Gastrocnemius medialis (tissue), 4 donors: Measurements from ENCODE around the gene PPP1R13L. TPM values are rescaled to one million over a fixed set of nuclear protein-coding genes. Genes with fewer than 3 reads are reported as not detected.

ENCODE experiments used
- ATAC-seq, 2 donors: fragments of 150-250 bp; one replicate each; pipeline ENCODE4 v1.9.1; 2016
- DNase-seq, 2 donors: peaks; one replicate each; pipeline ENCODE4 v3.0.0-alpha.2; 2019
- H3K27ac ChIP-seq, 4 donors: fragments of 200-600 bp; sonication (generic); 1 replicate in 1 of 4; 2 replicates in 3 of 4; pipeline ENCODE4 v1.5.1; 2016 to 2018; ENCODE audit warnings: mild to moderate bottlenecking in 2 of 4, moderate library complexity in 1 of 4
- H3K27me3 ChIP-seq, 3 donors: fragments of 200-600 bp; sonication (generic) in 2 of 3; 1 replicate in 1 of 3; 2 replicates in 2 of 3; pipeline versions ENCODE4 v1.5.1 to v1.6.0; 2016 to 2019; ENCODE audit warnings: mild to moderate bottlenecking in 1 of 3, moderate library complexity in 1 of 3
- H3K36me3 ChIP-seq, 2 donors: fragments of 200-600 bp; sonication (generic) in 1 of 2; one replicate each; pipeline ENCODE4 v1.5.1; 2017 to 2018
- H3K4me1 ChIP-seq, 2 donors: fragments of 200-600 bp; sonication (generic) in 1 of 2; one replicate each; pipeline ENCODE4 v1.5.1; 2016 to 2017; ENCODE audit warnings: mild to moderate bottlenecking in 2 of 2
- H3K4me3 ChIP-seq, 4 donors: fragments of 200-600 bp; sonication (generic) in 3 of 4; 1 replicate in 1 of 4; 2 replicates in 3 of 4; pipeline ENCODE4 v1.5.1; 2016 to 2019; ENCODE audit warnings: mild to moderate bottlenecking in 2 of 4
- H3K9me3 ChIP-seq, 3 donors: fragments of 200-600 bp; sonication (generic) in 2 of 3; 1 replicate in 1 of 3; 2 replicates in 2 of 3; pipeline ENCODE4 v1.5.1; 2016 to 2019
- CTCF ChIP-seq, 5 experiments: fragments of 450-650 bp in 3 of 5; fragments of 200-600 bp in 2 of 5; sonication (generic) in 2 of 5; IDR thresholded peaks in 4 of 5; conservative IDR thresholded peaks in 1 of 5; 1 replicate in 4 of 5; 2 replicates in 1 of 5; pipeline ENCODE4 v1.5.1; 2016 to 2019; ENCODE audit warnings: antibody characterized with exemption in 5 of 5, mild to moderate bottlenecking in 3 of 5, moderate library complexity in 3 of 5
- POLR2A ChIP-seq, 2 donors: fragments of 450-650 bp; IDR thresholded peaks; one replicate each; pipeline ENCODE4 v1.6.1; 2017; ENCODE audit warnings: antibody characterized with exemption in 2 of 2, mild to moderate bottlenecking in 2 of 2, moderate library complexity in 2 of 2
- in situ Hi-C, 4 donors: fragments of 200-750 bp; cut with MboI; loops; one replicate each; pipeline versions ENCODE4 v1.15.0 to v1.8.0; 2017; ENCODE audit warnings: low sequenced_read_pairs in 4 of 4
- intact Hi-C: fragments of 100-400 bp; cut with DNase I; formaldehyde crosslinking; loops from one replicate; pipeline ENCODE4 v1.15.1; 2023; ENCODE audit warnings: low total_unique reads
- total RNA-seq, 4 donors: library from RNA; depleted of rRNA; stranded (reverse); fragments of >200 nt; gene quantifications; one replicate each; pipeline versions ENCODE4 v1.1.0 to v1.2.3, GENCODE V29; 2016

The PPP1R13L gene, protein sequence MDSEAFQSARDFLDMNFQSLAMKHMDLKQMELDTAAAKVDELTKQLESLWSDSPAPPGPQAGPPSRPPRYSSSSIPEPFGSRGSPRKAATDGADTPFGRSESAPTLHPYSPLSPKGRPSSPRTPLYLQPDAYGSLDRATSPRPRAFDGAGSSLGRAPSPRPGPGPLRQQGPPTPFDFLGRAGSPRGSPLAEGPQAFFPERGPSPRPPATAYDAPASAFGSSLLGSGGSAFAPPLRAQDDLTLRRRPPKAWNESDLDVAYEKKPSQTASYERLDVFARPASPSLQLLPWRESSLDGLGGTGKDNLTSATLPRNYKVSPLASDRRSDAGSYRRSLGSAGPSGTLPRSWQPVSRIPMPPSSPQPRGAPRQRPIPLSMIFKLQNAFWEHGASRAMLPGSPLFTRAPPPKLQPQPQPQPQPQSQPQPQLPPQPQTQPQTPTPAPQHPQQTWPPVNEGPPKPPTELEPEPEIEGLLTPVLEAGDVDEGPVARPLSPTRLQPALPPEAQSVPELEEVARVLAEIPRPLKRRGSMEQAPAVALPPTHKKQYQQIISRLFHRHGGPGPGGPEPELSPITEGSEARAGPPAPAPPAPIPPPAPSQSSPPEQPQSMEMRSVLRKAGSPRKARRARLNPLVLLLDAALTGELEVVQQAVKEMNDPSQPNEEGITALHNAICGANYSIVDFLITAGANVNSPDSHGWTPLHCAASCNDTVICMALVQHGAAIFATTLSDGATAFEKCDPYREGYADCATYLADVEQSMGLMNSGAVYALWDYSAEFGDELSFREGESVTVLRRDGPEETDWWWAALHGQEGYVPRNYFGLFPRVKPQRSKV
- total RNA-seq: 1 to 10 TPM; 1.1 to 6.9 (median 1.5) TPM

DNA sequence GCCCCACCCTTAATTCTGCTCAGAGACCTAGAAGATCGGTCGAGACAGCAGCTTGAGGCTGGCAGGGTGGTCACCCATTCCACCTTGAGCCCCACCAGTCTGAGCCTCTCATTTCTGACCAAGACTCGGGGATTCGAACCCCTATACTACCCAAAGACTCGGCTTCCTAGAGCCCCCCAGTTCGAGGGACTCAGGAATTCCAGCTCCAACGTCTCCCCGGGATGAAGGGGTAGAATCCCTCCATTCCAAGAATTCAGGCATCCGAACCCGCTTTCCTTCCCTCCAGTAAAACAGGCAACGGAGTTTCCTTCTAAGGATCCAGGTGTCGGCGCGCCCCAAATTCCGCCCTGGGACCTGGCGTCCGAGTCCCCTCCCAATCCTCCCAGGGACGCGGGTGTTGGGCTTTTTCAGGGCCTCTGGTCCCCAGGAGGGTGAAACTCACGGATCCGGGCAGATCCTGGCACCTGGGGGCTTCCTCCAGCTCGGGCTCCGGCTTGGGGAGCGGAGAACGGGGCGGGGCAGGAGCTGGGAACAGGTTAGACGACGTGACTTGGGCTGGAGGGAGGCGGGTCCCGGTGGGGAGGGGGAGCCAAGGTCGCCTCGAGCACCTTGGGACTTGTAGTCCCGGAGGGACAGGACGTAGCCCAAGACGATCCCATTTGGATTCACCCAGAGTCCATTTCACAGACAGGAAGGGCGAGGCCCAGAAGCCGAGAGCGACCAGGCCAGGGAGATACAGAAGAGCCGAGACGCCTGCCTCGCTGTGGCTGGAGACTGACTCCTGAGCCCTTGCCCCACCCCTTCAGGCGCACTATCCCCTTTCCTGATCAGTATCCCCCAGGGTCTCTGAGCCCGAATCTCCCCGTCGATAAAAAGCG is at the start of gene PPP1R13L:
Gene PPP1R13L (minus strand): TSS at position 513 of the 878 bp plus-strand sequence. CDS start 6,751 bp downstream, outside the sequence.
- no peaks in the 10 kb centered on the region for H3K9me3 ChIP-seq
- no peaks in the 10 kb centered on the region for H3K36me3 ChIP-seq
- in situ Hi-C loops (no loop called here), intact Hi-C loops (loop anchor here (2.0 to 5.0 kb wide), 2 partner anchors 34 to 77 kb away; partner anchors contain the start of gene ERCC2)
- H3K4me3 ChIP-seq: peak within 1 kb of the TSS; percentile 58 to 94 (median 80)
- ATAC-seq (peak; percentile 19 to 27), DNase-seq (peak; percentile 63 to 72)
- peak within 1 kb of the TSS; percentile 88 to 96 (median 92) for H3K27ac ChIP-seq
- TF ChIP-seq CTCF (IDR thresholded peaks at IDR 0.05 in 4 of 5, conservative IDR thresholded peaks at IDR 0.05 in 1 of 5) (no peak), POLR2A (IDR thresholded peaks at IDR 0.05) (peak in 1 of 2 donors; percentile 37)
- H3K27me3 ChIP-seq: peaks cover 5 to 10% (median 9%) of the 10 kb centered on the region in 3 donors
- H3K4me1 ChIP-seq: peaks cover 22 to 23% of the 10 kb centered on the region in 2 donors

- H3K36me3 ChIP-seq: no peaks in the 10 kb centered on the region
- TF ChIP-seq POLR2A (IDR thresholded peaks at IDR 0.05) (no peak), CTCF (IDR thresholded peaks at IDR 0.05 in 4 of 5, conservative IDR thresholded peaks at IDR 0.05 in 1 of 5) (no peak)
- no peak overlapping the region for H3K4me3 ChIP-seq
- no peak overlapping the region for H3K27ac ChIP-seq
- ATAC-seq (no peak), DNase-seq (no peak)
- in situ Hi-C loops: no loop called here
- intact Hi-C loops: loop anchor here (2.0 kb wide), 1 partner anchor 15 kb away; the partner anchor contains the start of gene FOSB
- H3K4me1 ChIP-seq: peaks cover 26 to 38% of the 10 kb centered on the region in 2 donors
- no peaks in the 10 kb centered on the region for H3K9me3 ChIP-seq
- no peaks in the 10 kb centered on the region for H3K27me3 ChIP-seq
These were observed 47.0 kb upstream of the PPP1R13L start for GRCh38 chr19:45451850-45452387.

- H3K27me3 ChIP-seq: no peaks in the 10 kb centered on the region
- H3K36me3 ChIP-seq: no peaks in the 10 kb centered on the region
- ATAC-seq: no peak
- intact Hi-C loops (loop anchor here (2.0 kb wide), 1 partner anchor 16 kb away; the partner anchor contains the start of gene FOSB), in situ Hi-C loops (no loop called here)
- no peak for DNase-seq
- peaks cover 26 to 37% of the 10 kb centered on the region in 2 donors for H3K4me1 ChIP-seq
- H3K27ac ChIP-seq: peak overlapping the region; percentile 65 to 82 (median 71)
- no peaks in the 10 kb centered on the region for H3K9me3 ChIP-seq
- peak overlapping the region; percentile 58 to 89 (median 66) for H3K4me3 ChIP-seq
- TF ChIP-seq POLR2A (IDR thresholded peaks at IDR 0.05) (no peak), CTCF (IDR thresholded peaks at IDR 0.05 in 4 of 5, conservative IDR thresholded peaks at IDR 0.05 in 1 of 5) (no peak)
These were observed 46.4 kb upstream of the PPP1R13L start for GRCh38 chr19:45451131-45451849.
